ENCODE results near the gene MYOCD. TPM values are rescaled to one million over a fixed set of nuclear protein-coding genes. Genes with fewer than 3 reads are reported as not detected.

The MYOCD gene
- total and polyA plus RNA-seq, 7 donors: 0.46 to 168 (median 108) TPM

DNA sequence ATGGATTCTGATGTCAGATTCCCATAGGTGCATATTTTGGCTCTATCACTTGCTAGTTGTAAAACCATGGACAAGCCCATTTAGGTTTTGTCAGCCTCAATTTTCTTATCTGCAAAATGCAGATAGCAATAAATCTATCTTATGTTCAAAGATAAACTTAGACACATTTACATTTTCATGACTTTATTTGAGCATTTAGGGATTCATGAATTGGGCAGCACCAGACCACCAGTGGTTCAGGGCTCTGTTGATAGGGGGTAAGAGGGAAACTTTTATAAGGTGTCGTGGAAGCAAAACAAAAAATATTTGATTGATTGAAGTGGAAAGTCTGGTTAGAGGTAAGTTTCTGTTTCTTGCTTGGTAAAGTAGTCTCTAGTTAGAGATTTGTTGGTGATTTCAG, 140.9 kb downstream of the MYOCD start:
- TF ChIP-seq POLR2A (IDR thresholded peaks at IDR 0.05) (no peak), POLR2AphosphoS5 (IDR thresholded peaks at IDR 0.05) (no peak), CTCF (IDR thresholded peaks at IDR 0.05) (no peak), EP300 (IDR thresholded peaks at IDR 0.05) (no peak)
- no peak for DNase-seq
- Histone ChIP-seq H3K9me3 (peaks cover 0 to 5% (median 0%) of the 10 kb centered on the region in 4 donors), H3K36me3 (no peaks in the 10 kb centered on the region), H3K4me1 (no peaks in the 10 kb centered on the region), H3K4me3 (no peak overlapping the region), H3K27me3 (no peaks in the 10 kb centered on the region), H3K27ac (no peak overlapping the region)
- 94 to 96% methylated on average over 1 of the region's 1 CpG for WGBS, 2 donors
- intact Hi-C loops (cut with DNase I): no loop called here

- Histone ChIP-seq H3K27ac (no peak overlapping the region), H3K9me3 (peaks cover 0 to 5% (median 0%) of the 10 kb centered on the region in 4 donors), H3K4me3 (no peak overlapping the region), H3K4me1 (no peaks in the 10 kb centered on the region), H3K36me3 (no peaks in the 10 kb centered on the region), H3K27me3 (no peaks in the 10 kb centered on the region)
- no peak for DNase-seq
- intact Hi-C loops (cut with DNase I): no loop called here
- TF ChIP-seq POLR2A (IDR thresholded peaks at IDR 0.05) (no peak), POLR2AphosphoS5 (IDR thresholded peaks at IDR 0.05) (no peak)
- WGBS, 2 donors: 89 to 94% methylated on average over 3 of the region's 3 CpGs
These were observed 143.0 kb downstream of the MYOCD start for GRCh38 chr17:12808723-12809122.

DNA sequence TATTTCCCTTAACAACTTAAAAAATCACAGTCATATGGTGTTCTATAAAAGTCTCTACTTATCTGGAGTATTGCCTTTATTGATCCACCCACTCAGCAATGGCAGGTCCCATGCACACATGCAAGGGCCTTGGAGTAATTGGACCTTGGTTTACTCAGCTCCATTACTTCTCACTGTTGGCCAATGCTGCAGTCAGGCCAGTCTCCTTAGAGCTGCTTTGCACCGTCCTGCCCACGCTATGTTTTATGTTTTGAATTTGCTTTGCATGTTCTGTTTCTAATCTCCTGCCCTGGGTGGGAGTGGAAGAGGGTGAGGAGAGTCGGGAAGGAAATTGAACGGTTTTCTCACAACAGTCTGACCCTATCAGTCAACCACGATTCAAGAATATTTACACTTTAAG, 147.2 kb downstream of the MYOCD start:
- intact Hi-C loops (cut with DNase I): no loop called here
- Histone ChIP-seq H3K27me3 (no peaks in the 10 kb centered on the region), H3K27ac (no peak overlapping the region), H3K36me3 (no peaks in the 10 kb centered on the region), H3K9me3 (peaks cover 0 to 5% (median 0%) of the 10 kb centered on the region in 4 donors), H3K4me1 (no peaks in the 10 kb centered on the region), H3K4me3 (no peak overlapping the region)
- 64 to 71% methylated on average over 5 of the region's 5 CpGs for WGBS, 2 donors
- no peak for TF ChIP-seq POLR2A (IDR thresholded peaks at IDR 0.05)
- TF ChIP-seq EP300 (IDR thresholded peaks at IDR 0.05): no peak
- TF ChIP-seq POLR2AphosphoS5 (IDR thresholded peaks at IDR 0.05): no peak
- TF ChIP-seq CTCF (IDR thresholded peaks at IDR 0.05): no peak
- no peak for DNase-seq

GRCh38 chr17:12813664-12814063, 148.0 kb downstream of the MYOCD start:
- Histone ChIP-seq H3K4me1 (no peaks in the 10 kb centered on the region), H3K4me3 (no peak overlapping the region), H3K9me3 (no peaks in the 10 kb centered on the region), H3K27ac (no peak overlapping the region), H3K27me3 (no peaks in the 10 kb centered on the region), H3K36me3 (no peaks in the 10 kb centered on the region)
- WGBS, 2 donors: 95% methylated on average over 9 of the region's 9 CpGs
- DNase-seq: no peak
- TF ChIP-seq EP300 (IDR thresholded peaks at IDR 0.05) (no peak), CTCF (IDR thresholded peaks at IDR 0.05) (no peak), POLR2A (IDR thresholded peaks at IDR 0.05) (no peak), POLR2AphosphoS5 (IDR thresholded peaks at IDR 0.05) (no peak)
- intact Hi-C loops (cut with DNase I): no loop called here

DNA sequence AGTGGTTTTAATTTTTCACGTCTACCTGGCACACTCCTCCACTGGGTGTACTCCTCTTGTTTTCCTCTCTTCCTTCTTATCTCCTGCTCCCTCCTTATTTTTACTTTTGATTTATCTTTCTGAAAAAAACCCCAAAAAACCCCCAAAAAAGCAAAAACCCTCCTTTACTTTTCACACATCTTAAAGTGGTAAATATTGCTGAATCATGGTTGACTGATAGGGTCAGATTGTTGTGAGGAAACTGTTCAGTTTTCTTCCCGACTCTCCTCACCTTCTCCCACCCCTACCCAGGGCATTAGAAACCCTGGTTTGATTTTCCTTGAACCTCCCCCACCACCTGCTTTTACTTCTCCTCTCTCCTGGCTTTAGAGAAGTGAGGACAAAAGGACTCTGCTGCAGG, 149.0 kb downstream of the MYOCD start:
- 46 to 65% methylated on average over 2 of the region's 2 CpGs for WGBS, 2 donors
- no peak for DNase-seq

More for the DNA sequence above, 149.0 kb downstream of the MYOCD start:
- Histone ChIP-seq H3K4me3 (no peak overlapping the region), H3K36me3 (no peaks in the 10 kb centered on the region), H3K4me1 (no peaks in the 10 kb centered on the region), H3K27me3 (no peaks in the 10 kb centered on the region), H3K9me3 (no peaks in the 10 kb centered on the region), H3K27ac (no peak overlapping the region)
- TF ChIP-seq POLR2A (IDR thresholded peaks at IDR 0.05) (no peak), POLR2AphosphoS5 (IDR thresholded peaks at IDR 0.05) (no peak), EP300 (IDR thresholded peaks at IDR 0.05) (no peak), CTCF (IDR thresholded peaks at IDR 0.05) (no peak)
- intact Hi-C loops (cut with DNase I): no loop called here

Data from sigmoid colon (tissue), 7 donors.